Right lobe of liver (tissue), 4 donors: ENCODE data around the gene OR10J4.

Source experiments
- POLR2A ChIP-seq: fragments of 450-650 bp; IDR thresholded peaks from one replicate; pipeline ENCODE4 v1.6.1; 2017; ENCODE audit warnings: antibody characterized with exemption, mild to moderate bottlenecking
- TF ChIP-seq, protein P1 (sequence below), 4 donors: fragments of 200-600 bp in 3 of 4; fragments of 450-650 bp in 1 of 4; IDR thresholded peaks; one replicate each; pipeline versions ENCODE4 v1.5.1 to v1.8.0; 2016 to 2022; ENCODE audit warnings: antibody characterized with exemption in 4 of 4, mild to moderate bottlenecking in 2 of 4
- donor health status: DM: no; HTN: no; CAD: no.
- donor health status: DM: no; HTN: no; CAD: no.
- donor health status: DM: no; HTN: yes; CAD: no.

DNA sequence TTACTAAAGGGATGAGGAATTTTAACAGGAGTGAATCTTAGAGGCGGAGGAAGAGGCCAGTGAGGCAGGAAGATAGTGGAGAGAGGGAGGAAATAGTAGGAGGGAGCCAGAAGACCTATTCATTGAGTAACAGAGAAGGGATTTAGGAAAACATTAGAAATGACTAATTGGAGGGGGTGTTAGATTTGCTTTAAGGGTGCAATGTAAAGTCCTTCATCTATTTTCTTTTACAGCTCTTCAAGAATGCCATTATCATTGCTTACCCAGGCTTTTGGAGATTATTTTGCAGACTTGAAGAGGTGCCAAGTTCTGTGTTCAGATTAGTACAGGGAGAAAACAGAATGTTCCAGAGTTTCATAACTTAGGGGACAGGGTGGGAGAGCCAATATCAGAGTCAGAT, 41.3 kb downstream of the OR10J4 start:
- TF ChIP-seq POLR2A: no peak
- TF ChIP-seq, protein P1, sequence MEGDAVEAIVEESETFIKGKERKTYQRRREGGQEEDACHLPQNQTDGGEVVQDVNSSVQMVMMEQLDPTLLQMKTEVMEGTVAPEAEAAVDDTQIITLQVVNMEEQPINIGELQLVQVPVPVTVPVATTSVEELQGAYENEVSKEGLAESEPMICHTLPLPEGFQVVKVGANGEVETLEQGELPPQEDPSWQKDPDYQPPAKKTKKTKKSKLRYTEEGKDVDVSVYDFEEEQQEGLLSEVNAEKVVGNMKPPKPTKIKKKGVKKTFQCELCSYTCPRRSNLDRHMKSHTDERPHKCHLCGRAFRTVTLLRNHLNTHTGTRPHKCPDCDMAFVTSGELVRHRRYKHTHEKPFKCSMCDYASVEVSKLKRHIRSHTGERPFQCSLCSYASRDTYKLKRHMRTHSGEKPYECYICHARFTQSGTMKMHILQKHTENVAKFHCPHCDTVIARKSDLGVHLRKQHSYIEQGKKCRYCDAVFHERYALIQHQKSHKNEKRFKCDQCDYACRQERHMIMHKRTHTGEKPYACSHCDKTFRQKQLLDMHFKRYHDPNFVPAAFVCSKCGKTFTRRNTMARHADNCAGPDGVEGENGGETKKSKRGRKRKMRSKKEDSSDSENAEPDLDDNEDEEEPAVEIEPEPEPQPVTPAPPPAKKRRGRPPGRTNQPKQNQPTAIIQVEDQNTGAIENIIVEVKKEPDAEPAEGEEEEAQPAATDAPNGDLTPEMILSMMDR (IDR thresholded peaks at IDR 0.05): no peak
